ENCODE data around the gene OGN.

DNA sequence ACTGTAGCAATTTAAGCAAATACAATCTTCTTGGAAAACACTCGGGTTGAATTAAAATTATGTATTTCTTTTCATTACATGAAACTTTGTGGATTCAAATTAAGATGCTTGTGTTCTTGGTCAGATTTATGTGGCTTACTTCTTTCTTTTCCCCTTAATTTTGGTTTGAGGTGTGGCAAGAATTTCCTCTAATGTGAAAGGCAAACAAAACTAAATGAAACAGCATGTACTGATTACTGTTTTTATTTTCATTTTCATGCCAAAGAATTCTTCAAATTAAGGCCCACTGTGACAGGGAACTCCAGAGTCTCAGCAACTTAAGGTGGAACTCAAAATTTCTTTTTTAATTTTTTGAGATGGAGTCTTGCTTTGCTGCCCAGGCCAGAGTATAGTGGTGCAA, 20.0 kb upstream of the OGN start, which contains the start of gene OMD:
- no peak for TF ChIP-seq MYNN (tag by site-specific recombination; IDR thresholded peaks at IDR 0.05; ENCODE audit: borderline replicate concordance)
- no peak for TF ChIP-seq CTCF (tag by site-specific recombination; IDR thresholded peaks at IDR 0.05)
- no peak for TF ChIP-seq PRDM4 (tag by site-specific recombination; IDR thresholded peaks at IDR 0.05)
- TF ChIP-seq ZNF555 (tag by site-specific recombination; conservative IDR thresholded peaks at IDR 0.05), result no peak
- no peak for TF ChIP-seq ZNF239 (tag by site-specific recombination; IDR thresholded peaks at IDR 0.05)

Measured in HEK293 (cell line).